Hematopoietic multipotent progenitor cell treated with erythropoietin and hydrocortisone succinate and interleukin-3 and kit ligand, for 15 days (in vitro differentiated cells): ENCODE measurements around the gene DTX2.
"Not testable (repeated sequence)": the region's sequence is repeated elsewhere in the genome, so short reads cannot be mapped to it uniquely, and the experiment has no call there.

Experiments
- DNase-seq: peaks from one replicate; pipeline ENCODE4 v3.0.0-alpha.2; 2015; ENCODE audit warnings: low spot score

Gene DTX2

DNA sequence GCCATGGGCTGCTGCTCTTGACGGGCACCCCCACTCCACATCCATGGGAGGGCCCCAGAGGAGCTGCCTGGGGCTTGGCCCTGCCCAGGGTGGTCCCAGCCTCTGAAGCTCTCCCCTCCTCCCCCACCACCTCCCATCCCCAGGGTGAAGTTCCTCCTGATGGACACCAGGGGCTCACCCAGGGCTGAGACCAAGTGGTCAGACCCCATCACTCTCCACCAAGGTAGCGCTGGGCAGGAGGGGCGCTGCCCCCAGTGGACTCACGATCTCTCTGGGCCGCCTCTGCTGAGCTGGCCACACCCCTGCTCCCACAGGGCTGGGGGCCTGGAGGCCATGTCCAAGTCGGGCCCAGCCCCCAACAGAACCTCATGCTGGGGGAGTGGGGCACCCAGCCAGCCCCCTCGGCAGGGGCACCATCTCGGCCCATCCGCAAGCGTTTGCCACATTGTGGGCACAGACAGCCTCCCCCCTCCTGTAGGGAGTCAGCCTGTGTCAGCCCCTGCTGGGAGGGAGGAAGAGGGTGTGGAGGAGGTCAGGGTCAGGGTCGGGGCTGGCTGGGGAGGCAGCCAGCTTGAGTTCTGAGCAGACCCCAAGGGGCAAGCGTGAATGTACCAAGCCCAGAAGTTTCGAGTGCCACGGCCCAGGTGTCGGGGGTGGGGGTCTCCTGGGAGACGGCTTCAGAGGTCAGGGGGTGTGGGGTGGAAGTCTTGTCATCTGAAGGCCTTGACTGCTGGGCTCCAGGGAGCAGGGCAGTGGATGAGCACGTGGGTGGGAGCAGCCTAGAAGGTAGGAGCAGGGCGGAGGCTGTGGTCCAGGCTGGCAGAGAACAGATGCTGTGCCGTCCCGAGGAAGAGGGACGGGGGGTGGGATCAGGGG lies 51.7 kb downstream of the DTX2 start:
- DNase-seq: no peak

DNA sequence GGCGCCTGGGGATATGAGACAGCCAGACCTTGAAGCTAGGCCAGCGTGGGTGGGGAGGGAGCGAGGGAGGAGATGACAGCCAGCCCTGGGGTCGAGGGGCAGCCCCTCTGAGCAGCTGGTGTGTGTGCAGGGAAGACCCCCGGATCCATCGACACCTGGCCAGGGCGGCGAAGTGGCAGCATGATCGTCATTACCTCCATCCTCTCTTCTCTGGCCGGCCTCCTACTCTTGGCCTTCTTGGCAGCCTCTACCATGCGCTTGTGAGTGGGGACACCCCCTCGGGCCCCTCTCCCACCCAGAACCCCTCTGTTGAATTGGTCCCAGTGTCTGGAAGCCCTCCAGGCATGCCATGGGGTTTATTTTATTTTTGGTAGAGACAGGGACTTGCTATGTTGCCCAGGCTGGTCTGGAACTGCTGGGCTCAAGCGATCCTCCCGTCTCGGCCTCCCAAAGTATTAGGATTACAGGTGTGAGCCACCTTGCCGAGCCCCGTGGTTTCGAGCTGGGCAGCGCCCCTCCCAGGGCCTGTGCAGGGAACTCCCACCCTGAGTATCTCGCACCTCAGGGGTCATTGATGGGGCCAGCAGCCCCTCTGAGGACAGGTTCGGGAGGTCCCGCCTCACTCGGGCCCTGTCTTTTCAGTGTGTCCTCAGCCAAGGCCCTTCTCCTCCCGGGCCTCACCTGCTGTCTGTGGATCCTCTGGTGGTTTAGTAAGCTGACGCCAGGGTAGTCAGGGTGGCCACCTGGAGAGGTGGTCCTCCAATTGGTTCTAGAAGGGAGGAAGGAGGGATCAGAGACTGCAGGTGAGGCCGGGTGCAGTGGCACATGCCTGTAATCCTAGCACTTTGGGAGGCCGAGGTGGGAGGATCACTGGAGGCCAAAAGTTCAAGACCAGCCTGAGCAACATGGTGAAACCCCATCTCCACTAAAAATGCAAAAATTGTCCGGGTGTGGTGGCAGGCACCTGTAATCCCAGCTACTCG lies 52.6 kb downstream of the DTX2 start:
- DNase-seq: no peak

DNA sequence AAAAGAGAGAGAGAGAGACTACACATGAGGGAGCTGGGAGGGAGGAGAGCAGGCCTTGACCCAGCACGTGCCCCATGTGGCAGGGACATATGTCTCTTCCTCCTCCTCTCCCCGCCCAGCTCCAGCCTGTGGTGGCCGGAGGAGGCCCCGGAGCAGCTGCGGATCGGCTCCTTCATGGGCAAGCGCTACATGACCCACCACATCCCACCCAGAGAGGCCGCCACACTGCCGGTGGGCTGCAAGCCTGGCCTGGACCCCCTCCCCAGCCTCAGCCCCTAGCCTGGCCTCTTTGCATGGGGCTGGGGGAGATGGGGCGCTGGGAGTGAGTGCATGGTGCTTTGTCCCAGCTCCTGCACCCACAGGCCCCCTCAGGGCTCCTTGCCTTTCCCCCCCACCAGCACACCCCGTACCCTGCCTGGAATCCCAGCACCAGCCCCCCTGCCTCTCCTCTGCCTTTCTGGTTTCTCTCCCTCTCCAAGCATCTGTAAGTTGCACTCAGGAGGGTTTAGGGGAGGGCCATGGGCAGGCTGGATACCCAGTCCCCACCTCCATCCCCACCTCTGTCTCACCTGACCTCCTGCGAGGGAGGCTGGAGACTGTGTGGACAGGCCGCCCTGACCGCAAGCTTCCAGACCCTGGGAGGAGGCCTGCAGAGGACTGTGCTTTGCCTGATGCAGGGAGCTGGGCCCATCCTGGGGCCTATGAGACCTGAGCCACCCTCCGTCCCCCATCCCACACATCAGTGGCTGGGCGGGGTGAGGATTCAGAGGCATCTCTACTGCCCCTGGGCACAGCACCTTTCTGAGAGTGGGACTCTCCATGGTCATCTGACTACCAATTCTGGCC lies 53.6 kb downstream of the DTX2 start:
- no peak for DNase-seq

DNA sequence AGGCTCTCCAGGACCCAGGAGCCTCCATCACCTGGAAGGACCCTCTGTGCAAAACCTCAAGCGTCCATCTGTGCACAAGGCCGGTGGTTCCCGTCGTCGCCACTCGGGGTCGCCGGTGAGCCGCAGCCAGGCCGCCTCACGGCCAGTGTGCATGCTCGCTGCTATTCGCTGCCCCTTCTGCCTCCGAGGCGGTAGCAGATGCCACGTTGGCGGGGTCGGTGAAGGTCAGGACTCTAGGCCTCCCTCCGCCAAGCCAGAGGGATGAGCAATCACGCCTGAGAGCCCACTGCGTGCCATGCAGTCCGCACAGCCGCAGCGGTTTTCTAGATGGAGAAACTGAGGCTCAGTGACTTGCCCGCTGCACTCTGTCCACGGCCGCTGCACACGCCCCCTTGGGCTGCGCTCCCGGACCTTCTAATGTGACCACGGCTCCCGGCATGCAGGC lies 54.5 kb downstream of the DTX2 start:
- DNase-seq: no peak

DNA sequence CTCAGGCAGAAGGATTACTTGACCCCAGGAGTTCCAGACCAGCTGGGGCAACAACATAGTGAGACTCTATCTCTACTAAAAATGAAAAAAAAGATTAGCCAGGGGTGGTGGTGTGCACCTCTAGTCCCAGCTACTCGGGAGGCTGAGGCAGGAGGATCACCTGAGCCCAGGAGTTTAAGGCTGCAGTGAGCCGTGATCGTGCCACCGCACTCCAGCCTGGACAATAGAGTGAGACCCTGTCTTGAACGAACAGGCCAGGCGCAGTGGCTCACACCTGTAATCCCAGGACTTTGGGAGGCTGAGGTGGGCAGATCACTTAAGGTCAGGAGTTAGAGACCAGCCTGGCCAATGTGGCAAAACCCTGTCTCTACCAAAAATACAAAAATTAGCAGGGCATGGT lies 55.4 kb downstream of the DTX2 start:
- DNase-seq: not testable (repeated sequence)

DNA sequence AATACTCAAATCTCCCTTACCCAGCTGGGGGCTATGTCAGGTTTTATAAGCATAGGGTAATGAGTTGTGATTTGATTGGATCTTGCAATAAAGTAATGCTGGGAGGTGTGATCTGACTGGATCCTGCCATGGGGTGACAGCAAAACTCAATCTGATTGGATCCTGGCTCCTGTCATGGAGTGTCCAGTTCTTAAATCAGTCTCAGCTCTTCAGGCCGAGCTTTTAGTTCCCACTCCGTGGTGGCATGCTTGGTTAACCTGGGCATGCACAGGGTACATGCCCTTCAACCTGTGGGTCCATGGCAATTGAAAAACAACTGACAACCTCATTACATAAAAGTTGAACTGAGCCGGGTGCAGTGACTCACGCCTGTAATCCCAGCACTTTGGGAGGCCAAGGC lies 64.7 kb downstream of the DTX2 start:
- DNase-seq: not testable (repeated sequence)

DNA sequence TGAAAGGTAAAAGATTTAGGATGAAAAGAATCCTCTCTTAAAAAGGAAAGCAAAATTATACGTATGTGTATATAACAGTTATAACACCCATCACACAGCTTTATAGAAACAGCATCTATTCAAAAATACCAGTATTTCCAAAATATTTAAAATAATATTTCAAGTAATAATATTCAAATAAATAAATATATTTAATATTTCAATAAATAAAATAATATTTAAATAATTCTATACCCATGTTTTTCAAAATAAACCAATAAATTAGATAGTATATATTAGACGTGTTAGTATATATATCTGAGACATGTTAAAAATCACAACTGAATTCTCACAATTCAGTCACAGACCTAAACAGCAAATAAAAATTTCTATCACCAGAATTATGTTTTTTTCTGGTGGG lies 70.1 kb downstream of the DTX2 start:
- DNase-seq: not testable (repeated sequence)

DNA sequence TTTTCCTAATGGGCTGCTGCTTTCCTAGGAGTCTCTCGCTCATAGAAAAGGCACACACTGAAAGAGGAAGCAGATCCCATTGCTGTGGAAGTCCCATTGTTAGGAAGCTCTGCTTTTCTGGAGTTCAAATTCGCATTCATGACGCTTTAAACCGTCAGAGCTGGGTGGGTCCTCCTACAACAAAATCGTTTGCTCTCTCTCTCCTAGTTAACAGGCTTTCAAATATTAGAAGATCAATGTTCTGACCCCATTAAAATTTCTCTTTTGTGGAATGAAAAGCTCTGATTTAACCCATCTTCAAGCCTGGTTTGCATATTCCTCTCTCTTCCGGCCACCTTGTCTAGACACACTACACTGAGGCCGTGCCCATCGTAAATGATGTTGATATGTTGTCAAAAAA lies 81.7 kb downstream of the DTX2 start, which contains the start of gene SPDYE16:
TSS of gene SPDYE16 (minus strand) at position 101 of the 400 bp plus-strand sequence. CDS start 1,838 bp downstream, outside the sequence.
- DNase-seq: not testable (repeated sequence)

DNA sequence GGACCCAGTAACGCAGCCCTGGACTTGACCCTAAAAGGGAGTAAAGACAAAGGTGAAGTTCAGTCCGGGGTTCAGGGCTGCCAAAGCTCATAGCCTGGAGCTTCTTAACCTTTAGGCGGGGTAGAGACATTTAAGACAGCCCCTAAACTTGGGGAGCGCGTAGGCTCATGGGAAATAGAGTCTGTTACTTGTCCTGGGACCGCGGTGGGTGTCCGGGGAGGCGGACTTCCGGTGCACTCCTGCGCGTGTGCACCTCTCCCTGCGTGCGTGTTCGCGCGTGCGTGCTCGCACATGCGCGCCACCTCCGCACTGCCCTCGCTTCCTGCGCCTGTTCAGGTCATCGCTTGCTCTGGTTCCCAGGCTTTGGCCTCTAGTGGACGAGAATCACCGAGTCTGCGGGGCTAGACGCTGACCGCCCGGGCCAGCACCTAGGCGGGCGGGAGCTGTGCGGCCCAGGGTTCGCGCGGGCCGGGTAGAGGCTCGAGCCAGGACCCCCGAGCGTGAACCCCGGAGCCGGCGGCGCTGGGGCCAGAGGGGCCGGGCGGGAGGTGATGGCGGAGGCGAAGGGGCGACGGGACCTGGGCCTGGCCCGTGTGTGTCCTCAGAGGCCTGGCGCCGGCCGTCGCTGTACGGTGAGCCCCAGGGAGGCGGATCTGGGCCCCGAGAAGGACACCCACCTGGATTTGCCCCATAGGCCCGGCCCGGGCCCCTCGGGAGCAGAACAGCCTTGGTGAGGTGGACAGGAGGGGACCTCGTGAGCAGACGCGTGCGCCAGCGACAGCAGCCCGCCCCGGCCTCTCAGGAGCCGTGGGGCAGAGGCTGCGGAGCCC lies 87.7 kb downstream of the DTX2 start:
- peak; percentile 84 for DNase-seq

DNA sequence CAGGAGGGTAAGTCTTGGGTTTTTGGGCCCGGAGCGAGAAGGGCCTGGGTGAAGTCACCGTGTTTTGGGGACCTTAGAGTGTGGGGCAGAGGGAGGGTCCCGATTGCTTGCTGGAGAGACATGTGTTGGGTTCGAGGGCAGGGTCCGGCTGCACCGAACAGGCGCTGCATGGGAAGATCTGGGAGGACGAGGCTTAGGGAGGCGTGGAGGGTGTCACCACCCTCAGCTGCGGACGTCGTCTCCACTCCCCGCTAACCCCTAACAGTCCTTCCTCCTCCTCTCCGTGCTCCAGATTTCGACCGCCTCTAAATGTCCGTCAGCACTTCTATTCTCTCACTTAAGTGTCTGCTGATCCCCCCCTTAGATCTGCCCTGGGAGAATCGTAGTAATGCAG lies 88.3 kb downstream of the DTX2 start:
- not testable (repeated sequence) for DNase-seq

DNA sequence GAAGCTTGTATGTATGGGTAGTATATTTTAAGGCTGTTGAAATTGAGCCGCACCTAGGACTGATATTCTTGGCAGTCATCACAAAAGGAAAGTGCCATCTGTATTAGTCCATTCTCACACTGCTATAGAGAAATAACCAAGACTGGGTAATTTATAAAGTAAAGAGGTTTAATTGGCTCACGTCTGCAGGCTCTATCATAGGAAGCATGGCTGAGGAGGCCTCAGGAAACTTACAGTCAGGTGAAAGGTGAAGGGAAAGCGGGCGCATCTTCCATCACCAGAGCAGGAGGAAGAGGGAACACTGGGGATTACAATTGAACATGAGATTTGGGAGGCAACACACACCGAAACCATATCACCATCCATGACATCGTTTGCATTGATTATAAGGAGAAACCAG lies 90.5 kb downstream of the DTX2 start:
- not testable (repeated sequence) for DNase-seq
